GM21367 (cell line): ENCODE data around the gene GLP2R.

Experiments used
- ATAC-seq: cut with Tn5 transposase; IDR thresholded peaks from one replicate; pipeline ENCODE4 v1.9.1; 2021; ENCODE audit not compliant: unreplicated experiment

Gene GLP2R

DNA sequence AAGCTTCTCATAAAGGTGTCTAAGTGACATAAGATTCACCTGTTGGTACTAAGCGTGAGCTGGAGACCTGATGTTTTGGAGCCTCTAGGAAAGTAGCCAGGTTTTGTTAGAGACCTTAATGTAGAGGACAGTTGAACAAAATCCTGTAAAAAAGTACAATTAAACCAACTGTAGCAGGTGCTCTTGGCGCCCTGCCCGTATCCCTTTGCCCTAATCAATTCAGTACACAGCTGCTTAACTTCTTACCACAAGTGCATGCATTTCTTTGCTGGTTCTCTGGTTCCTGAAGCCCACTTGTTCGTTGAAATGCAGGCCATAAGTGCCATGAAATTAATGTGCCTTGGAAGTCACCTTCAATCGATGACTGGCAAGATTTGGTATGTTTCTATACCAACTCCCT, 24.4 kb downstream of the GLP2R start:
- ATAC-seq, result no peak

DNA sequence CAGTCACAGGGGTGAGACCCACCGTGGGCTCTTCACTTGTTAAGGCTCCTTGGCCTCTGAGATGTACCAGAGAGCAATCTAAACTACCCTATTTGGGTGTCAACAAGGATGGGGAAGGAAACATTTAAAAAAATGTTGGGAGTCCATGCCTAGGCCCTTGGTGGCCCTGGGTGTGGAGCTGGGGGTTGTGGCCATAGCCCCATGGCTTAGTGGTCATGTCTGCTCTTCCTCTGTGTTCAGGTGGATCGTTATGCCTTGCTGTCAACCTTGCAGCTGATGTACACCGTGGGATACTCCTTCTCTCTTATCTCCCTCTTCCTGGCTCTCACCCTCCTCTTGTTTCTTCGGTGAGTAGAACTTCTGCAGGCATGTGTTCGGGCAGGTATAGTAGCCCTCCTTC, 28.5 kb downstream of the GLP2R start:
- no peak for ATAC-seq

DNA sequence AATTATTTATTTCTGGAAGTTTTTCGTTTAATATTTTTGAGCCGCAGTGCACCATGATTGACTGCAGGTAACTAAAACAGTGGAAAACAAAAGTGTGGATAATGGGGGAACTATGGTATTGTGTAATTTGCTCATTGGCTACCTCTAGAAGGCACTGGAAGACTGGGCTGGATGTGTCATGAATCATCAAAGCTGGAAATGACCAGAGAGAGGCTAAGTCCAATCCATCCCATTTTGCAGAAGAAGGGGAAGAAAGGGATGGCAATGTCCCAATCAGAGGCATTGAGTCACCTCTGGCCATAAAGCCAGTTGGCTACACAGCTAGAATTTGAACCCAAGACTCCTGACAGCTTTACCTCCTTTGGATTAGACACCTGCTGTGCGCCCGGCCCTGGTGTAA, 29.3 kb downstream of the GLP2R start:
- no peak for ATAC-seq

DNA sequence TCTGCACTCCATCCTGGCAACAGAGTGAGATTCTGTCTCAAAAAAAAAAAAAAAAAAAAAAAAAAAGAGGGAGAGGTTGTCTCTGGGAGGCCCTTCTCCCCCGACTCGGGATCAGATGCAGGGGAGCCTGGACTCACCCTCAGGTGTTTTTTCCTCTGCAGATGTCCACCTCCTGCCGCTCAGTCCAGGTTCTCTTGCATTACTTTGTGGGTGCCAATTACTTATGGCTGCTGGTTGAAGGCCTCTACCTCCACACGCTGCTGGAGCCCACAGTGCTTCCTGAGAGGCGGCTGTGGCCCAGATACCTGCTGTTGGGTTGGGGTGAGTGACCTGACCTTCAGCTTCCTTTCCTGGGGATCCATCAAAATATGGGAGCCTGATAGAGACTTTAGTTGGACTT, 34.1 kb downstream of the GLP2R start:
- no peak for ATAC-seq

DNA sequence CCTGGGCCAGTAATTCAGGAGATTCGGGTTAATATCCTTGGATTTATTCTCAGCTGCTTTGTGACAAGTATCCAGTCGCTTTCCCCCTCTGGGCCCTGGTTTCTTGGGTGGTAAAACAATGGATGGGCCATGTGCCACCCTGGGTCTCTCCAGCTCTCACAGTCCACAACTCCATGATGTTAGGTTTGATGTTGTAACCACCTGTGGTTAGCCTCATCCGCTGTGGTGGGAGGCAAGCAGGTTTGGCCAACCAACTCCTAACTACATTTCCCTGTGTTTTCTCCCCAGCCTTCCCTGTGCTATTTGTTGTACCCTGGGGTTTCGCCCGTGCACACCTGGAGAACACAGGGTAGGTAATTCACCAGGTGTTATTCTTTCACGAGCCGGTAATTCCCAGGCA, 35.1 kb downstream of the GLP2R start:
- no peak for ATAC-seq

DNA sequence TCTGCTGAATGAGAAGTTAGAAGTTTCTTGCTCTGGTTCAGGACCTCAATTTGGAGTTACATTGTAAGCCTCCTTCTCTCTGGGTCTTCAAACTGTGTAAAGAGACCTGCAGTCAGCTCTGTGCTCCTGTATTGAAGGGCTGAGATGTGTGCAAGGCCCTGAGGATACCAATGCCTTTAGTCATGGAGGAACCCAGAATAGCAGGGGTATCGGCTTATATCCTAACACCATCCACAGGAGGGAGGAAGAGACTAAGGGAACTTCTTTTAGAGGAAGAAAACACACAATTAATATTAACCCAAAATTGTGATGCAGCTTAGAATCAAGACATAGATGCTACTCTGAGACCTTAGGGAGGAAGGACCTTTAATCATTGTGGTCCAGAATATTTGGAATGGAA, 36.5 kb downstream of the GLP2R start:
- ATAC-seq, result no peak

DNA sequence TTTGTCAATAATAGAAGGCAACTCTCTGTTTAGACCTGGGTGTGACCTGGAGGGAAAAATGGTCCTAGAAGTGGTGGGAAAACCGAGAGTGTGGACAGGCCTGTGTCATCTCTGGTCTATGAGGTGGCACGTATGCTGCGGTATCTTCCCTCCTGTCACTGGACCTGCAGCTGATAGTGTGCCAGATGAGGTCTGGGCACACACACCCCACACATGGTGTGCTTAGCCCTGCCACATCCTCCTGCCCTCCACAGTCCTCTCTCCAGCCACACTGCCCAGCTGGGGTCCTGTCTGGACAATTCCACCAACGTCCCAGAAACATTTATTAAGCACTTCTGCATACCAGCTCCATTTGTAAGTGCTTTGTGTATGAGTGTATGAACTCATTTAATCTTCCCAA, 37.2 kb downstream of the GLP2R start:
- no peak for ATAC-seq

DNA sequence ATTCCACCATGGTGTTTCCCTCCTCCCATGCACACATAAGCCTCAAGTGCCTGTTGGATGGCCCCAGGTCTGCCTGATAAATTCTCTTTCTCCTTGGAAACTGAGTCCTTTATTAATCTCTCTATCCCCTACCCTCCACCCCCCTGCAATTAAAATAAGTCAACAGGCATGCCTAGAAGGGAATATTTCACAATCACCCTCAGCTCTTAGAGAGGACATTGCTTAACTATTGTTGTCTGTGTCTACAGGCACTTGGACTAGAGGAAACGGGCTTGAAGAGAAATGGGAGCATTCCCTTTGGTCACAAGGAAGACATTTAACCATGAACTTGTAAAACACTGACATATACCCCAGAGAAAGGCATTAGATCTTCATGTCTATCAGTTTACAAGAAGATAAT, 39.9 kb downstream of the GLP2R start:
- no peak for ATAC-seq

DNA sequence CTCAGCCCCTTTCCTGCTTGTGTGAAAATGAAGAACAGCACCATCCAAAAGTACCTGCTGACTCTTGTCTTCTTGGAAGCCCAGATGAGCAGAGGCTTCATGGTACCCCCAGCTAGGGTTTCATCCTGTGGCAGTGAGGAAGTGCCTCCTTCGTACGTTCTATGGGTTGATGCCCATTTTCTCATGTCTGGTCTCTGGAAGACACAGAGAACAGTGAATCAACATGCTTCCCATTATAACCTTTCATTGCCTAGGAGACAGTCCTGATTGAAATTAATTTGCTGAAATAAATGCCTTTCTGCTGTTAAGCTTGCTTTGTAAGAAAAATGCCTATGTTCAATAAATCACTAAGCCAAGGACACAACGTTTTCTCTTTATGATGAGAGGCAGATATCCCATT, 42.8 kb downstream of the GLP2R start:
- ATAC-seq, result no peak

DNA sequence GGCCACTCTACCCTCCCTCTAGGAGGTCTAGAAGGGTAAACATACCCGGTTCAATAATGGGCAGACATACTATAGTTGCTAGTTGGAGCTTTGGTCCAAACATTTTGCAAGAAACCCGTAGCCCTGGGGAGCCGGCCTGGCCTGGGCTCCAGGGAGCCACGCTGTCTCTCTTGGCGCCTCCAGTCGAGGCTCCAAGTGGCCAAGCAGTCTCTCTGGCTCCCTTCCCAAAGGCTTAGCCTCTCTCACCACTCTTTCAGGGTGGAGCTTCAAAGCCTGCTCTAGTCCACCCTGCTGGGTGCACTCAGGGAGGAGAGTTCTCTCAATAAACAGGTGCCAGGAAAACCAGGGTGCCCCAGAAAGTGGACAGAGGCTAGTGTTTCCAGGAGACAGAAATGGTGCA, 47.1 kb downstream of the GLP2R start:
- ATAC-seq, result no peak

DNA sequence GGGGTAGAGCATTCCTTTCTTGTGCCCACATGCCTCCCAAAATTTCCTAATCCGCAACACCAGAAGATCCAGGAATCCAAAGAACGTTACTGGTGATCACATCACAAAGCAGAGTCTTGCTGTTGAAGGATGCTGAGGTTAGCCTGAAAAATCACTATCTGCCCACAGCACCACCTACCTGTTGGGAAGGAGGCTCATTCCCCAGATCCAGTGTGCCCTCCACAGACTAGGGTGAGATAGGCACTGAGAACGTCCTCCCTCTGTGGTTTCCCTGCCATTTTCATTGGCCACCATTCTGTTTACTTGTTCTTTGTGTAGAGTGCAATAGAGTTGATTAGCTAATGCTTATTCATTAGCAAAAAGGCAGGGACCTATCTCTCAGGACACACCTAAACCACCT, 49.0 kb downstream of the GLP2R start:
- ATAC-seq, result no peak

DNA sequence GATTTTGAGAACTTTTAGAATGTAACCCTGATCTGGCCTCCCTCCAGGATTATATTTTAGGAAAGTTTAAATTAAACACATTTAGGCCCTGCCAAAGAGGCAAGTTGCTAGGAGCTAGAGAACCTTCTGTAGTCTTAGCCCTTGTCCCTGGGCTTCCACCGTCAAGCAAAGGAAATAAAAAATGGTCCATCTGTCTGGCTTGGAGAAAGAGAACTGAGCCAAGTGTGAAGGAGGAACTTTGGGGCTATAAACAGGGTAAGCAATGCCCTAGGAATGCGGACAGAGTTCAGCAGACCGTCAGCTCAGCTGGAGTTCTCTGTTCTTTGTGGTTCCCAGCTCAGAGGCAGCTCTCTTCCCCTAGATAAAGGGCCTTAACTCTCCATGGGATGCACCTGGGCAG, 49.7 kb downstream of the GLP2R start:
- ATAC-seq, result no peak

DNA sequence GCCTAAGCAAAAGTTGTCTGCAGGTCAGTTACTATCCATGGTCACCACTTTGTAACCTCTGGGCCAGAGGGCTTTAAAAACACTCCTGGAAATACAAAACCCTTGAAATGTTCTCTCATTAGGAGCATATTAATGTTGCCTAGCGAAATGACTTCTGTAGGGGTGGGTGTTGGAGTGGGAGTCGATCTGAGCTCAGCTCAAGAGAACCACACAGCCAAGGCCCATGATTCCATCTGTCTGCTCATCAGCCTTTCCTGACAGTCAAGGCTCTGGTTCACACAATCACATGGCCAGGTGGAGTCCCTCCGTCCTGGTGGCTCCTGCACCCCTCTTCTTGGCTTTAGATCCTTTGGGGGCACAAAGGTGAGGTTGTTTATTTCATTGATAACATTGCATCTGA, 52.6 kb downstream of the GLP2R start:
- ATAC-seq, result no peak

DNA sequence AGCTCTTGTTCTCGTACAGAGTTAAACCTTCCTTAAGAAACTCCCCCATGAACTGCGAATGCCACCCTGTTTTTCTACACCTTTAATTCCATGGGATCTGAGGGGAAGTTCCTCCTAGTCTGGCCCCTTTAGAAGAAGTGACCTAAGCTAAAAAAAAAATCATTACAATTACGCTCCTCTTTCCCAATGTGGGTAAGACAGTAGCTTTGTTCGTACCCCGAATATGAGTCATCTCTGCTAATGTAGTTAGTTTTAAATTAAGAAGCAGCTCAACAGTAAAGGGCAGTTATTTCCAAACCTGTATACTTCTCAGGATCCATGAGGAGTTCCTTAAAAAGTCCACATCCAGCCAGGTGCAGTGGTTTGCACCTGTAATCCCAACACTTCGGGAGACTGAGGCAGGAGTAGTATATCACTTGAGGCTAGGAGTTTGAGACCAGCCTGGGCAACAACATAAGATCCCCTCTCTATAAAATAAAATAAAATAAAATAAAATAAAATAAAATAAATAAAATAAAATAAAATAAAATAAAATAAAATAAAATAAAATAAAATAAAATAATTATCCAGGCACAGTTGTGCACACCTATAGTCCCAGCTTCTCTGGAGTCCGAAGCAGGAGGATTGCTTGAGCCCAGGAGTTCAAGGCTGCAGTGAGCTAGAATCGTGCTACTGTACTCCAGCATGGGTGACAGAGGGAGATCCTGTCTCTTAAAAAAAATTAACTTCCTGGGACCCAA, 53.2 kb downstream of the GLP2R start:
- ATAC-seq, result no peak

DNA sequence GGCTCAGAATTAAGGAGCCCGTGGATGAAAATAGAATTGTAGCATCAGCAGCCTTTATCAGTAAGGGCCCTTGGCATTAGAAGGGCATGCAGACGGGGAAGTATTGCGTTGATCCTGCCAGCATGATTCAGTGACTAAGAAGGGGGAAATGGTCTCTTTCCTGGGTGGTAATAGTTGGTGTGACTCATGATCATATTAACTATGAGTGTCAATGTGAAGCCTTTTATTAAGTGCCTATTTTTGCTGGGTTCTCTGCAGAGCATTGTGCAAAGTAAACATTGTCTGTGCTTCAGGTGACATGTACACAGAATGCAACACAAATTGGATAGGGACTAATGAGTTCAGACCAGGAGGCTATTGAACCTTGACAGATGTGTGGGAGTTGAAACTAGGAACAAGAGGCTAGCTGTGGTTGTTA, 54.9 kb downstream of the GLP2R start:
- ATAC-seq, result no peak

DNA sequence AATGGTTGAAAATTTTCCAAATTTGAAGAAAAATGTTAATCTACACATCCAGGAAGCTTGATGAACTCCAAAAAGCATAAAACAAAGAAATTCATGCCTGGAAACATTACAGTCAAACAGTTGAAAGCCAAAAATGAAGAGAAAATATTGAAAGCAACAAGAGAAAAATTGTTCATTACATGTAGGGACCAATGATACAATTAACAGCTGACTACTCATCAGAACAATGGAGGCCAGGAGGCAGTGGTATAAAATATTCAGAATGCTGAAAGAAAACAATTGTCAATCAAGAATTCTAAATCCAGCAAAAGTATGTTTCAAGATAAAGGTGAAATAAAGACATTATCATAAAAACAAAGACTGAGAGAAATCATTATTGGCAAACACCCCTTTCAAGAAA, 57.7 kb downstream of the GLP2R start:
- ATAC-seq, result no peak

DNA sequence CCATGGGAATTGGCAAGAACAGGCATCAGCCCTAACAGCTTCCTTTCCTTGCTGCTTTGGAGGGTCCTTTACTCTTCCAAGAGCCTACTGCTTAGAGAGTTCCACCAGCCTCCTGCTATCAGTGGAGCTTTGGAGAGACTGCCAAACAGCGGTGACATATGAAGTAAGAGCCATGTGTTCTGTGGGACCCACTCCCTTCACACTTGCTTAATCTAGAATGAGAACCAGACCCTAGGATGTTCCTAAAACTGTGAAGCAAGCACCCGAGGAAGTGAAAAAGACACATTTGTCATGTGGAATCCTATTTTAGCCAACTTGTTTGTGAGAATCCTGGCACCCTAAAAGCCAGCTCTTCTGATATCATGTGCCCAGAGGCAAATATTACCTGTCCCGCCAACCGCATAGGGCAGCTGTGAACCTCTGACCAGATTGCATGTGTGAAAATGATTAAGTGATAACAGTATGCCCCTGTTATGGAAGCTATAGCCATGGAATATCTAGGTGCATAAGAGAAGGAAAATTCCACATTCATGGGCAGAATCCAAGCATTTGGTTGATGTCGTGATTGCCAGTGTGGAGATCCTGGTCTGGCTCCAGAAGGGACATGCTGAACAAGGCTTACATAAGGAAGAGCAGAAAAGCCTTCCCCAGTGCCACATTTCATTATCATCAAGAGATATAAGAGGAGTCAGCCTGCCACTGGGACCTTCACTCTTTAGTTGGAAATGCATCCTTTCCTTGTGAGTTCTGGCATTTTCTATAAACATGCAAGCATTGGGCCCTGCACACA, 60.6 kb downstream of the GLP2R start:
- ATAC-seq, result no peak

DNA sequence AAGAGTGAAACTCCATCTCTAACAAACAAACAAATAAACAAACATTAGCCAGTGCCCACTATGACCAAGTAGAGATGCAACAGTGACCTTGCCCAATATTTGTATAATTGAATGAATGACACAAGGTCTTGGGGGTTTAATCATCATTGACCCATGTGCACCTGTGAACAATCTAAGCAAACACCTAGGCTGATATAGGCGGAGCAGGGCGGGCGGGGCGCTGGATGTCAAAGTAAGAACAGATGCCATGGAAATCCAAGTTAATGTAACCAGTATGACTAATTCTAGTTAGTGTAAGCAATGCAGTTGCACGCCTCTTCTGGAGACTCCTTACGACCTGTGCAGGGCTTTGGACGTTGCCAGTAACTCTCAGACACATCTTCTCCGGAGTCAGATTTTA, 61.8 kb downstream of the GLP2R start:
- no peak for ATAC-seq

DNA sequence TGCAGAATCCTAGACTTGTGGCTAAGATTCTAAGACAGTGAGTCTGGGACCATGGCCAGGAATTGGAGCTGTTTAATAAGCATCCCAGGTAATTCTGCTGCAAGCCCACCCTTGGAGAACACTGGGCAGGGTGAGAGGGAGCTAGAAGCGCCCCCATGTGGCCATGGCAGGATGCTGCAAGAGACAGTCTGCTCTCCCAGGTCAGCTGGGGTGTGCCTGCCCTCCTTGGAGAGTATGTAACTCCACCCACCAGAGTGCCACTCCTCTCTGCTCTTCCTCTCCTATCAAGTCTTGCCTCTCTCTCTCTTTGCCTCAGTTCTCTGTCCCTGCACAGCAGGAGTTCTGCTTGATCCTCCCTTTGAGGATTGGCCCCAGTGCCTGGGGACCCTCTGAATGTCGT, 64.4 kb downstream of the GLP2R start:
- ATAC-seq, result no peak

DNA sequence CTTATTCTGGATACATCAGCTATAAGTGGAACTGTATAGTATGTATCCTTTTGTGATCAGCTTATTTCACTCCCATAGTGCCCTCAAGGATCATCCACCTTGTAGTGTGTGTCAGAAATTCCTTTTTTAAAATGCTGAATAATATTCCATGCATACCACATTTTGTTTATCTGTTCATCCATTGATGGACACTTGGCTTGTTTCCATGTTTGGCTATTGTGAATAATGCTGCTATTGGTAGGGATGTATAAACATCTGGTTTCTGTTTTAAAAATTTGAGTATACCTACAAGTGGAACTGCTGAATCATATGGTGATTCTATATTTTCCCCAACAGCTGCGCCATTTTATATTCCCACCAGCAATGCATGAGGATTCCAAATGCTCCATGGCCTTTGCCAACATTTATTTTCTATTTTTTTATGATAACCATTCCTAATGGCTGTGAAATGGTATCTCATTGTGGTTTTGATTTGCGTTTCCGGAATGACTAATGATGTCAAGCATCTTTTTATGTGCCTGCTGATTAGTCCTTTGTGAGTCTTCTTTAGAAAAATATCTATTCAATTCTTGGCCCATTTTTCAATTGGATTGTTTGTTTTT, 67.8 kb downstream of the GLP2R start:
- no peak for ATAC-seq

DNA sequence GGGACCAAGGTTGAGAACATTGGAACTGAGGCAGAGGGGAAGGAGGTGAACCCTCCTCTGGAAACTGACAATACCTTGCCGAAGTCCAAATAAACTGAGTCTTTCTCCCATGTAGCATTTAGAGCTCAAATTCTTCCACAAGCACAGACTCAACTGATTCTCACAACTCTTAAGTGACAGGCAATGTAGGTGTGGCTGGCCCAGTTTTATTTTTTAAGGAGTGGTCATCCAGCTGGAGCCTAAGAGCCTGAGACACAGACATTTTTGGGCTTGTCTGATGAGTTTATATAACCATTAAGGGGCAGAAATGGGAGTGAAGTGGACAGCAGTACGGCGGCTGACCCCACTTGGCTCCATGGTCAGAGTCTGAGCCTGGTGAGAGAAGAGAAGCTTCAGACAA, 68.5 kb downstream of the GLP2R start:
- no peak for ATAC-seq

DNA sequence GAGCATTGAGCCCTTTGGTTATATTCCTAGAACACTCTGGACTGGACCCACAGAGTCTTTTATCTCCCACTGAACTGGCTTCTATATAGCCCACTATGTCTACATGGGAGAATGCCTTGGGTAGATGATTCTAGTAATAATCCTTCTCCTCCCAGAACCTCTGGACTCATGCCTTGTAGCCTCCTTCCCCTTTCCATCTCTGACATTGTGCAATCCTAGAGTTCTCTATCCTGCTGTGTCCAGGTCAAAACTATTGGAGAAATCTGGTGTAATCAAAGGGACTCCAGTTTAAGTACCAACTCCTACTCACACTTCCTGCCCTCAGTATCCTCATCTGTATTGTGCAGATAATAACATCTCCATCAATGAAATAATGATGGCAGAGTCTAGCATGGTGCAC, 70.2 kb downstream of the GLP2R start:
- ATAC-seq, result no peak
